MG63 (cell line): ENCODE measurements around the gene CGB2. TPM values are rescaled to one million over a fixed set of nuclear protein-coding genes. Genes with fewer than 3 reads are reported as not detected.
"Not testable (repeated sequence)": the region's sequence is repeated elsewhere in the genome, so short reads cannot be mapped to it uniquely, and the experiment has no call there.

Source experiments
- DNase-seq: peaks from one replicate; pipeline ENCODE4 v3.0.0-alpha.2; 2020
- H3K27me3 ChIP-seq: fragments of 250-450 bp; sonication (Bioruptor Pico); 2 replicates; pipeline ENCODE4 v1.5.1; 2020; ENCODE audit warnings: mild to moderate bottlenecking, moderate library complexity
- H3K36me3 ChIP-seq: fragments of 250-450 bp; sonication (Bioruptor Pico); 2 replicates; pipeline ENCODE4 v1.5.1; 2020; ENCODE audit warnings: mild to moderate bottlenecking, moderate library complexity
- H3K4me3 ChIP-seq: fragments of 250-450 bp; sonication (Bioruptor Pico); 2 replicates; pipeline ENCODE4 v1.5.1; 2020; ENCODE audit warnings: mild to moderate bottlenecking, moderate library complexity
- H3K9me3 ChIP-seq: fragments of 250-450 bp; sonication (Bioruptor Pico); 2 replicates; pipeline ENCODE4 v1.5.1; 2020; ENCODE audit warnings: mild to moderate bottlenecking, moderate library complexity
- total RNA-seq: library from RNA; depleted of rRNA; stranded (reverse); fragments of >200 nt; shearing (Covaris generic); gene quantifications from 2 replicates; pipeline ENCODE4 v1.2.3, GENCODE V29; 2014; ENCODE audit warnings: low replicate concordance; rRNA removed

CGB2 gene
- not detected in 2 replicates for total RNA-seq

DNA sequence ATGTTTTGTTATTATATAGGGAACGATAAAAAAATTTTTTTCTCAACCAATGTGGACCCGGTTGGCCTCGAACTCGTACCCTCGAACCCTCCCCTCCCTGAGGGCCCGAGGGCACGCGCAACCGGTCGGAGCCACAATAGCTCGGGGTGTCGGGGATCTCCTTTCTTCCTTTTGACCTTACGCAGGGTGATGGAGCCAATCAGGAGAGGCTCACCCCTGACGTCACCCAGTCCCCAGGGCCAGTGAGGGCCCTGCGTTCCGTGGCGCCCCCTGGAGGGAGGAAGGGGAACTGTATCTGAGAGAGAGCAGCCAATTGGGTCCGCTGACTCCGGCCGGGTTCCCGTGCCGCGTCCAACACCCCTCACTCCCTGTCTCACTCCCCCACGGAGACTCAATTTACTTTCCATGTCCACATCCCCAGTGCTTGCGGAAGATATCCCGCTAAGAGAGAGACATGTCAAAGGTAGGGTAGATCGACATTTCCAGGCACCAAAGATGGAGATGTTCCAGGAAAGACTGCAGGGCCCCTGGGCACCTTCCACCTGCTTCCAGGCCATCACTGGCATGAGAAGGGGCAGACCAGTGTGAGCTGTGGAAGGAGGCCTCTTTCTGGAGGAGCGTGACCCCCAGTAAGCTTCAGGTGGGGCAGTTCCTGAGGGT is at the start of gene CGB2:
Gene CGB2, plus strand, starts transcription at position 249 of the 660 bp plus-strand sequence. Its CDS starts 206 bp downstream, at position 455.
- H3K27me3 ChIP-seq, H3K36me3 ChIP-seq, H3K9me3 ChIP-seq, H3K4me3 ChIP-seq: not testable (repeated sequence)
- DNase-seq = peak; percentile 59

GRCh38 chr19:48982280-48982679 is 49.4 kb upstream of the CGB2 start:
- H3K27me3 ChIP-seq = no peaks in the 10 kb centered on the region
- no peaks in the 10 kb centered on the region for H3K9me3 ChIP-seq
- H3K4me3 ChIP-seq = no peak overlapping the region
- DNase-seq = no peak
- H3K36me3 ChIP-seq = peaks cover 83% of the 10 kb centered on the region

DNA sequence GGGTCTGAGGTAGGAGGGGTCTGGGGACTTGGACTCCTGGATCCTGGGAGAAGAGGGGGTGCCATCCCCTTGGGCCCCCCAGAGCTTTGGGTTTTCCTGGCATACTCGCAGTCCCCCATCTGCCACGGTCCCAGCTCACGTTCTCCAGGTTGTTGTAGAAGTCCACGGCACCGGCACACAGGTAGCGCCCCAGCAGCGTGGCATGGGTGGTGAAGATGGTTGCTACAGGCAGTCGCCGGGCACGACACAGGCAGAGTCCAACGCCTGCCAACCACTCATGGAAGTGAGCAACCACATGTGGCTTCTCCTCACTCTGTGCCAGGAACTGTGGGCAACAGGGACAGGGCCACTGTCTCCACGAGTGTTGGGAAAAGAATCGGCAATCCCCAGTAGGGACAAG is 46.0 kb upstream of the CGB2 start:
- peaks cover 90% of the 10 kb centered on the region for H3K36me3 ChIP-seq
- no peak overlapping the region for H3K4me3 ChIP-seq
- no peaks in the 10 kb centered on the region for H3K27me3 ChIP-seq
- H3K9me3 ChIP-seq = no peaks in the 10 kb centered on the region
- no peak for DNase-seq

GRCh38 chr19:48986211-48986610 is 45.5 kb upstream of the CGB2 start:
- Histone ChIP-seq H3K4me3 (no peak overlapping the region), H3K27me3 (no peaks in the 10 kb centered on the region), H3K36me3 (peaks cover 89% of the 10 kb centered on the region), H3K9me3 (no peaks in the 10 kb centered on the region)
- no peak for DNase-seq

- Histone ChIP-seq H3K9me3 (no peaks in the 10 kb centered on the region), H3K36me3 (peaks cover 78% of the 10 kb centered on the region), H3K27me3 (no peaks in the 10 kb centered on the region), H3K4me3 (no peak overlapping the region)
- no peak for DNase-seq
These were observed 44.4 kb upstream of the CGB2 start for GRCh38 chr19:48987323-48987722.

DNA sequence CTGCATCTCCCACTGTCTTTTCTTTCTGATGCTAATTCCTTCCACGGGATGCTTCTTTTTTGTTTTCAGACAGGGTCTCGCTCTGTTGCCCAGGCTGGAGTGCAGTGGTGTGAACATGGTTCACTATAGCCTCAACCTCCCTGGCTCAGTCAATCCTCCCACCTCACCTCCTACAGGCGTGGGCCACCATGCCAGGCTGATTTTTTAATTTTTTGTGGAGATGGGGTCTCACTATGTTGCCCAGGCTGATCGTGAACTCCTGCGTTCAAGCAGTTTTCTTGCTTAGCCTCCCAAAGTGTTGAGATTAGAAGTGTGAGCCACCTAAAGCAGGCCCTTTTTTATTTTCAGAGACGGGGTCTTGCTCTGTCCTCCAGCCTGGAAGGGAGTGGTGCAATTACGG is 43.4 kb upstream of the CGB2 start:
- no peak overlapping the region for H3K4me3 ChIP-seq
- no peak for DNase-seq
- H3K27me3 ChIP-seq = no peaks in the 10 kb centered on the region
- H3K9me3 ChIP-seq = no peaks in the 10 kb centered on the region
- H3K36me3 ChIP-seq = peaks cover 74% of the 10 kb centered on the region

- Histone ChIP-seq H3K36me3 (peaks cover 68% of the 10 kb centered on the region), H3K4me3 (no peak overlapping the region), H3K9me3 (no peaks in the 10 kb centered on the region), H3K27me3 (no peaks in the 10 kb centered on the region)
- no peak for DNase-seq
These were observed 42.8 kb upstream of the CGB2 start for GRCh38 chr19:48988860-48989259.

DNA sequence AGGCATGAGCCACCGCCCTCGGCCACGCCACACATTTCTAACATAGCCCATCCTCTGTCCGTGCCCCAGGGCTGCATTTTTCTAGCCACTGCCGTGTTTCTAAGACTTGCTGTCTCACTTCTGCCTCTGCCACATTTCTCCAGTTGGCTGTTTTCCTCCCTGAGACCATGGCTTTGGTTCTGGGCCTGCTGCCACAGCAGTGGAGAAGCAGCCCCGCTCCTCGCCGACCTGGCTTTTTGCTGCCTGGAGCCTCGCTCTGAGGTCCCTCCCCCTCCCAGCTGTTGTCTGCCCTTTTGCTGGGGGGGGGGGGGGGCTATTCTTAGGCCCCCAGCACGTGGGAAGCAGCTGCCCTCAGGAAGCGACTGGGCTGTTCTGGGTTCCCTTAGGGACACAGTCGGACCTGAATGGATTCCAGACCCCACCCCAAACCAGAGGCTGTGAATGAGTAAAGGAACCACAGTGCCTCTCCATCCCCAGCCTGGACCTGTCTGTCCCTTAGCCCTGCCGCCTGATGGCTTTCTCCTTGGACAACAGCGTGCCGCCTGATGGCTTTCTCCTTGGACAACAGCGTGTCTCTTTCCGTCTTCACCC is 41.9 kb upstream of the CGB2 start:
- Histone ChIP-seq H3K36me3 (peaks cover 59% of the 10 kb centered on the region), H3K9me3 (no peaks in the 10 kb centered on the region), H3K4me3 (no peak overlapping the region), H3K27me3 (no peaks in the 10 kb centered on the region)
- no peak for DNase-seq

DNA sequence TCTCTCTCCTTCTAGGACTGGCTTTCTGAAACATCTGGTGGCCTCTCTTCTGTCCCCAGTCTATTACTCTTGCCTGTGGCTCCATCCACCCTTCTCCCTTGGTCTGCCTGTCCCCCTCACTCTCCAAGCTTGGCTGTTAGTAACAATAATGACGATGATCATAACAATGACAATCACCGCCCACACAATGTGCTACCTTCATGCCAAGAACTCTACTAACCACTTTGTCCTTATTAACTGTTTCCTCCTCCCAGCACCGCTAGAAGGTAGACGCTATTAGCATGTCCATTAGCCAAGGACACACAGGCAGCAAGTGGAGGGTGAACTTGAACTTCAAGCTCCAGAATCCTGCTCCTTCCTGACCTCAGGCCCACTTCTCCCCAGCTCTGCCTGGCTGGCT is 41.3 kb upstream of the CGB2 start:
- no peak for DNase-seq
- Histone ChIP-seq H3K36me3 (peaks cover 54% of the 10 kb centered on the region), H3K27me3 (no peaks in the 10 kb centered on the region), H3K4me3 (no peak overlapping the region), H3K9me3 (no peaks in the 10 kb centered on the region)

DNA sequence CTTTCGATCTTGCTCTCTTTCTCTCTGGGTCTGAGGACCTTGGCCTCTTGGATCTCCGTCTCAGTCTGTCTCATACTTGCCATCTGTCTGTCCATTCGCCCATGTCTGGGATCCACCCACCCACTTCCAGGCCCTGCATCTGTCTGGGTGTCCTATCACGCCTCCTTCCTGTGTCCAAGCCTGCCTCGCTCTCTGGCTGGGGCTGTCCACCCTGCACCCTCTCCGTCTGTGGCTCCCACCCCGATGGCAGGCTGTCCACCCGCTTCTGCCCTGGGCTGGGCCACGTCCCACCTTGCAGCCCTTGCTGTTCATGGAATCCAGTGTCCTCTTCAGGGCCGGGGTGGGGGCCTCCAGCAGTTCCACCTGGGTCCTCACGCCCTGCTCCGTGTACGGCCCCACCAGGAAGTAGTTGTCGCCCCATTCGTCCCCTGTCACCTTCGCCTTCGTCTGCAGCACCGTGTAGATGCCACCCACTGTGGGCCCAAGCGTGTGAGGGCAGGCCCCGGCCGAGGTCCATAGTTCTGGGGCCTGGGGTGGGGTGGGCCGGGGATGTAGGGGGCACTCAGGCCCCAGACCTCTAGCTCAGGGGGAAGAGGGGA is 40.6 kb upstream of the CGB2 start:
- Histone ChIP-seq H3K4me3 (no peak overlapping the region; the same call in 1 of the 2 replicates), H3K9me3 (no peaks in the 10 kb centered on the region)

DNA sequence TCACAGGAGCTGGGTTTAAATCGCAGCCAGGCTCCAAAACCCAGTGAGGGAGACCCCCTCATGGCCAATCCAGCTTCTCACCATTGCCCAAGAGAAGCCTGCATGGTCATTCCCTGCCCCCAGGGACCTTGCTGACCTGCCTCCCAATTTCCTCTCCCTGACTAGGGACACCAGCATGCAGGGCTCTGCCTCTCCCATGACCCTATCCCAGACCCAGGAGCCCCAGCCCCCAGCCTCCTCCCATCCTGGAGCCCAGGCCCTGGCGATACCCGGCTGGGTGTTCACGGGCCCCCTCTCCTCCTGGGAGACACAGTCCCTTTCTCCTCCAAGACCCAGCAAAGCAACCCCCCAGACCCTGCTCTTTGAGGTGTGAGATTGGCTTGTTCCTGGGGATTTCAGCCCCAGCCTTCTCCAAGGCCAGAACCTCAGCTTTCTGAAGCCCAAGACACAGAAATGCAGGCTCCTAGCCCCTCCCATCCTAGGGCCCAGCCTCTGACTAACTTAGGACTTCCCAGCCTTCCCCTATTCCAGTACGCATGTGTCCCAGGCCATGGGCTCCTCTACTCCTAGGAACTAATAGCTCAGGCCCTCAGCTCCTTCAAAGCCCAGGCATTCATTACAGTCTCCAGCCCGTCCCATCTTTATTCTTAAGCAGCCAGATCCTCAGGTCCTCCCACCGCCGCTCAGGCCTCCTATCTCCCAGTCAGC is 39.7 kb upstream of the CGB2 start:
- peak overlapping the region; percentile 90 for H3K4me3 ChIP-seq
- peaks cover 47% of the 10 kb centered on the region for H3K36me3 ChIP-seq
- DNase-seq = peak; percentile 81
- no peaks in the 10 kb centered on the region for H3K9me3 ChIP-seq
- no peaks in the 10 kb centered on the region for H3K27me3 ChIP-seq

More for the DNA sequence above, 40.6 kb upstream of the CGB2 start:
- peaks cover 48% of the 10 kb centered on the region for H3K36me3 ChIP-seq
- H3K27me3 ChIP-seq = no peaks in the 10 kb centered on the region
- no peak for DNase-seq

DNA sequence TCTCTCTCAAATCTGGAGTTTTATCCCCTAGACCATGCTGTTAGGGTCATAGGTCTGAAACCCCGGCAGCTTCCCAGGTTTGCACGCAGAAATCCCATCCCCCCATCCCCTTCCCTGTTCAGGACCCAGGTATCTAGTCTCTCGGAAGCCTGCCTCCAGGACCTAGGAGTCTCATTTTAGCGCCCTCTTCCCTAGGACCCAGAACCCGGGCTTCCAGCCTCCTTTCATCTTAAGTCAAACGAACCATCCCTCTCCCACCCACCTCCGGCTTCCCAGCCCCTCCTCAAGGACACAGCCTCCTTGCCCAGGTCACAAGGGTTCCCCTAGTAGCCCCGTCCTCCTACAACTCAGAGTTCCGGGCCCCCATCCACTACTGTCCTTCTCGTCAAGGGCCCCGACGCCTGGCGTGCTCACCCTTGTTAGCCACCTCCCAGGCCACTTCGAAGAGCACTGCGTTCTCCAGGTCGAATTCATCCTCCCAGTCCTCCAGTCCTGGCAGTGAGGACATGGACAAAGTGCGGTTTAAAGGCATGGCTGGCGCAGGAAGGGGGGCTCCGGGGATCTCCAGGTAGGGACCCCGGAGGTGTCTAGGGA is 39.0 kb upstream of the CGB2 start:
- peak overlapping the region; percentile 90 for H3K4me3 ChIP-seq
- DNase-seq = no peak
- peaks cover 45% of the 10 kb centered on the region for H3K36me3 ChIP-seq
- no peaks in the 10 kb centered on the region for H3K9me3 ChIP-seq
- no peaks in the 10 kb centered on the region for H3K27me3 ChIP-seq

GRCh38 chr19:48993175-48994034 is 38.3 kb upstream of the CGB2 start, which contains the start of the genes GYS1 and RUVBL2:
GYS1 (minus strand) TSS chr19:48993309; CDS start chr19:48993112, 197 bp downstream.
RUVBL2 (plus strand) TSS chr19:48993887; CDS start chr19:48993912, 25 bp downstream.
- Histone ChIP-seq H3K4me3 (peak within 1 kb of the TSS; percentile 90), H3K27me3 (no peaks in the 10 kb centered on the region), H3K36me3 (peaks cover 46% of the 10 kb centered on the region), H3K9me3 (no peaks in the 10 kb centered on the region)
- DNase-seq = peak; percentile 100

DNA sequence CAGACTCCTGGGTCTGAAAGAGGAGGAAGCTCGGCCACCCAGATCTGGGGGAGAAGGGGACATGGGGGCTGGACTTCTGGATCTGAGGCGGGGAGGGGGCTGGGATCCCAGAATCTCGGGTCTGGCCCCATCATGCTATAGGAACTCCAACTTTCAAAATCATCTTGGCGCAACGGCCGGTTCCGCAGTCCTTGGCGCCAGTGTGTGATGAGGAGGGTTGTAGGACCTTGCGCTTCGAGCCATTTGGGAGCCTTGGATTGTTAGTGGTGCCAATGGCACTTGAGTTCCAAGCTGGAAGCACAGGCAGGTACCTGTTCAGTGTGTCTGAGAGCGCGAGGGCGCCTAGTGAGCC is 37.7 kb upstream of the CGB2 start:
- no peaks in the 10 kb centered on the region for H3K27me3 ChIP-seq
- DNase-seq = peak; percentile 31
- H3K4me3 ChIP-seq = peak overlapping the region; percentile 90
- H3K36me3 ChIP-seq = peaks cover 43% of the 10 kb centered on the region
- no peaks in the 10 kb centered on the region for H3K9me3 ChIP-seq

DNA sequence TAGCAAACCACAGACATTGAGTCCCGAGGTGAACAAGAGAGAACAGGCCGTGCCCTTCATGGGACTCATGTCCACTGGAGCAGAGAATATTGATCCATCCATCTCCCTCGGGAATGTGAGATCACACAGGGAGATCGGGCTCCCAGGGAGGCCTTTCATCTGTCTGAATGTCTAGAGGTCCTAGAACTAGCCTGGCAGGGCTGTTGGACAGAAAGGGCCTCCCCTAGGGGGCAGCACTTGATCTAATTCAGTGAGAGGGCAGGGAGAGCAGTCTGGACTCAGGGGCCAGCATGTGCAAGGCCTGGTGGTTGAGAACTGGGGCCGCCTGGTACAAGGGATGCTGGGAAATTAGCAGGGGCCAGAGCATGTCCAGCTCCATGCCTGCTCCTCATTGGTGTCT is 33.7 kb upstream of the CGB2 start:
- Histone ChIP-seq H3K27me3 (no peaks in the 10 kb centered on the region), H3K9me3 (no peaks in the 10 kb centered on the region), H3K36me3 (peaks cover 53% of the 10 kb centered on the region), H3K4me3 (no peak overlapping the region)
- DNase-seq = peak; percentile 55
